ENCODE data around the gene CRCP.

Gene CRCP

GRCh38 chr7:66198469-66198868, 83.8 kb downstream of the CRCP start:
- DNase-seq: no peak

- DNase-seq: no peak
Measured at GRCh38 chr7:66198956-66199355, 84.3 kb downstream of the CRCP start.

DNA sequence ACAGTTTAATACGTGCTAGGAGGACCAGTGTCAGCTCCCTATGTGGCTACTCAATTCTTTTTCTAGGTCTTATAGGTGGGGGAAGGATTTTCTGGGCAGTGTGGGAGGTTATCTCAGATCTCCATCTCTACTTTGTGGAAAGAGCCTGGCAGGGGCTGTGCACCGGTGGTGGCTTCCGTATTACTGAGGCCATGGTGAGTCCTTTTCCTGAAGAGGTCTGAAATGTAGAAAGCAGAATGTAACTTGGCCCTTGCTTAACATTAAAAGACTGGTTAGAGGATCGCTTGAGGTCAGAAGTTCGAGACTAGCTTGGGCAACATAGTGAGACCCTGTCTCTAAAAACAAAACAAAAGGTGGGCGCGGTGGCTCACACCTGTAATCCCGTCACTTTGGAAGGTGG, 87.8 kb downstream of the CRCP start:
- no peak for DNase-seq
